HCT116 (cell line): ENCODE data around the gene RSPH6A.

ENCODE experiments used
- ATF3 ChIP-seq: IDR thresholded peaks from 2 replicates; pipeline ENCODE4 v1.6.1; 2012
- CTCF ChIP-seq, 3 experiments: fragments of 200-600 bp in 1 of 3; sonication (generic) in 1 of 3; IDR thresholded peaks in 2 of 3; conservative IDR thresholded peaks in 1 of 3; 2 replicates each; pipeline ENCODE4 v1.5.1; 2012 to 2017; ENCODE audit warnings: low read depth in 2 of 3, low read length in 2 of 3, antibody characterized with exemption in 1 of 3, borderline replicate concordance in 1 of 3, control low read depth in 1 of 3, mild to moderate bottlenecking in 1 of 3, mixed read lengths in 1 of 3, mixed run types in 1 of 3, moderate library complexity in 1 of 3; ENCODE audit not compliant: insufficient read depth in 1 of 3
- EGR1 ChIP-seq: IDR thresholded peaks from 2 replicates; pipeline ENCODE4 v1.6.1; 2012; ENCODE audit warnings: low read depth
- EZH2phosphoT487 ChIP-seq: fragments of 200-600 bp; IDR thresholded peaks from 2 replicates; pipeline ENCODE4 v1.6.1; 2018; ENCODE audit warnings: antibody characterized with exemption, borderline replicate concordance
- POLR2A ChIP-seq: IDR thresholded peaks from 2 replicates; pipeline ENCODE4 v1.7.0; 2011; ENCODE audit warnings: borderline replicate concordance; ENCODE audit not compliant: insufficient read depth, insufficient read length; ENCODE audit errors: extremely low read depth
- POLR2AphosphoS5 ChIP-seq: IDR thresholded peaks from 2 replicates; pipeline ENCODE4 v1.6.1; 2011; ENCODE audit warnings: mild to moderate bottlenecking, low read depth, low read length, moderate library complexity
- RAD21 ChIP-seq: IDR thresholded peaks from 2 replicates; pipeline ENCODE4 v1.6.1; 2012; ENCODE audit warnings: low read depth, mild to moderate bottlenecking
- REST ChIP-seq: IDR thresholded peaks from 2 replicates; pipeline ENCODE4 v1.6.1; 2012; ENCODE audit warnings: low read depth
- ZFX ChIP-seq: fragments of 450-650 bp; IDR thresholded peaks from 2 replicates; pipeline ENCODE4 v1.6.1; 2017

GRCh38 chr19:45773384-45773783 lies 41.7 kb downstream of the RSPH6A start:
- TF ChIP-seq ZFX (no peak), POLR2AphosphoS5 (no peak), RAD21 (no peak), CTCF (IDR thresholded peaks at IDR 0.05 in 2 of 3, conservative IDR thresholded peaks at IDR 0.05 in 1 of 3; ENCODE audit: borderline replicate concordance in 1 of 3, insufficient read depth in 1 of 3, low read depth in 2 of 3, low read length in 2 of 3) (no peak), POLR2A (no peak), EGR1 (no peak), ATF3 (no peak), EZH2phosphoT487 (no peak), REST (no peak)
